Ovary (tissue), 9 donors: ENCODE measurements around the gene XXYLT1. TPM values are rescaled to one million over a fixed set of nuclear protein-coding genes. Genes with fewer than 3 reads are reported as not detected.

Experiments used
- DNase-seq, 5 donors: peaks; one replicate each; pipeline ENCODE4 v3.0.0-alpha.2; 2019 to 2020
- H3K27ac ChIP-seq, 2 donors: fragments of 200-600 bp; one replicate each; pipeline versions ENCODE4 v1.5.1 to v1.8.0; 2019 to 2022
- H3K27me3 ChIP-seq: fragments of 200-600 bp; one replicate; pipeline ENCODE4 v1.8.0; 2022
- H3K36me3 ChIP-seq: fragments of 200-600 bp; sonication (generic); one replicate; pipeline ENCODE4 v1.5.1; 2019
- H3K4me1 ChIP-seq: one replicate; pipeline ENCODE4 v1.8.1; 2013; ENCODE audit warnings: mild to moderate bottlenecking, moderate library complexity; ENCODE audit not compliant: insufficient read depth
- H3K4me3 ChIP-seq: fragments of 200-600 bp; sonication (generic); one replicate; pipeline ENCODE4 v1.5.1; 2017
- H3K9me3 ChIP-seq, 2 donors: fragments of 200-600 bp in 1 of 2; sonication (generic) in 1 of 2; one replicate each; pipeline versions ENCODE4 v1.5.1 to v1.8.1; 2013 to 2019; ENCODE audit warnings: mild to moderate bottlenecking in 1 of 2, moderate library complexity in 1 of 2
- EP300 ChIP-seq: sonication (generic); formaldehyde crosslinking; IDR thresholded peaks from one replicate; pipeline ENCODE4 v1.6.1; 2017; ENCODE audit warnings: antibody characterized with exemption
- POLR2A ChIP-seq: fragments of 450-650 bp; IDR thresholded peaks from one replicate; pipeline ENCODE4 v1.6.1; 2017; ENCODE audit warnings: antibody characterized with exemption, mild to moderate bottlenecking, moderate library complexity
- WGBS, 3 donors: extraction: QIAGEN DNeasy Blood & Tissue Kit in 1 of 3; methylation state at CpG; one replicate each; pipeline versions ENCODE4 v1.1.5 to v1.1.7; 2013 to 2017; 5-methylcytosine and 5-hydroxymethylcytosine counted together
- intact Hi-C, 4 donors: fragments of 100-400 bp; cut with DNase I; formaldehyde crosslinking; loops; one replicate each; pipeline versions ENCODE4 v1.11.0 to v1.15.1; 2022 to 2023
- polyA plus RNA-seq, 2 donors: library from polyadenylated mRNA; stranded (reverse); fragments of 200-250 nt in 1 of 2; fragments of 350-450 nt in 1 of 2; fragmentation: Illumina TruSeq in 1 of 2; extraction: RNeasy Lipid Tissue Mini Kit (QIAGEN cat#74804) in 1 of 2; gene quantifications; one replicate each; pipeline ENCODE4 v1.2.3, GENCODE V29; 2013 to 2014
- total RNA-seq, 7 donors: library from RNA; depleted of rRNA in 2 of 7; stranded (reverse); fragments of >200 nt in 2 of 7; fragmentation: NEBNext Ultra II Directional in 3 of 7; extraction: Animal tissue kit (Norgen Biotek cat#: 25700) in 3 of 7; gene quantifications; one replicate each; pipeline versions ENCODE4 v1.1.0 to v1.2.4, GENCODE V29; 2016 to 2023
- TF ChIP-seq, protein P1 (sequence below), 3 donors: fragments of 450-650 bp in 2 of 3; fragments of 200-600 bp in 1 of 3; IDR thresholded peaks; one replicate each; pipeline versions ENCODE4 v1.5.1 to v1.8.0; 2016 to 2022; ENCODE audit warnings: antibody characterized with exemption in 3 of 3, mild to moderate bottlenecking in 1 of 3
- donor health status: DM: no; HTN: no; CAD: no; lungs with moderate emphysema.
- donor health status: DM: no; HTN: no; CAD: no.
- donor health status: Bipolar disorder and iron deficiency.
- donor health status: DM: yes; HTN: yes; CAD: no.
- donor health status: DM: no; HTN: no; CAD: no.
- donor health status: DM: yes; HTN: yes; CAD: no.

Gene XXYLT1
- total and polyA plus RNA-seq, 9 donors: 5.6 to 13.6 (median 10.2) TPM

DNA sequence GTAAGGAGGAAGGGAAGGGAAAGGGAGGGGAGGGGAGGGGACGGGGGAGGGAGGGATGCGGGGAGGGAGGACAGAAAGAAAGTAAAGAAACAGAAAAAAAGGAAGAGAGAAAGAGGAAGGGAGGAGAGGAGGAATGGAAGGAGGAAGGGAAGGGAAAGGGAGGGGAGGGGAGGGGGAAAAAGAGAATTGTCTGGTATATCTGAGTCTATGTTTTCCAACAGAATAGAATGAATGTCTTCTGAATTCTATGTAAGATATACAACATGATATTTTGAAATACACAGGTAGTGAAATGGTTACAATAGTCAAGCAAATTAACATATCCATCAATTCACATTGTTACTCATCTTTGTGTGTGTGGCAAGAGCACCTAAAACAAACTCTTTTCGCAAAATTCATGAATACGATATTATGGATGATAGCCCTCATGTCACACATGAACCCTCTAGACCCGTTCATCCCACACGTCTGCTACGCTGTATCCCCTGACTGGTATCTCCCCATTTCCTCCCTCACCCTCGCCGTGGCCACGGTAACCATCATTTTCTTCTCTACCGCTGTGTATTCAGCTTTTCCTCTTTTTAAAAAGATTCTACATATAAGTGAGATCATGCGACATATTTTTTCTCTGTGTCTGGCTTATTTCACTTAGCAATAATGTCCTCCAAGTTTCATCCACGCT is 168.9 kb downstream of the XXYLT1 start:
- Histone ChIP-seq H3K27ac (no peak overlapping the region), H3K9me3 (no peaks in the 10 kb centered on the region), H3K4me3 (no peak overlapping the region), H3K36me3 (no peaks in the 10 kb centered on the region), H3K27me3 (no peaks in the 10 kb centered on the region), H3K4me1 (peaks cover 4% of the 10 kb centered on the region)
- no peak for TF ChIP-seq POLR2A
- TF ChIP-seq EP300: no peak
- TF ChIP-seq, protein P1, sequence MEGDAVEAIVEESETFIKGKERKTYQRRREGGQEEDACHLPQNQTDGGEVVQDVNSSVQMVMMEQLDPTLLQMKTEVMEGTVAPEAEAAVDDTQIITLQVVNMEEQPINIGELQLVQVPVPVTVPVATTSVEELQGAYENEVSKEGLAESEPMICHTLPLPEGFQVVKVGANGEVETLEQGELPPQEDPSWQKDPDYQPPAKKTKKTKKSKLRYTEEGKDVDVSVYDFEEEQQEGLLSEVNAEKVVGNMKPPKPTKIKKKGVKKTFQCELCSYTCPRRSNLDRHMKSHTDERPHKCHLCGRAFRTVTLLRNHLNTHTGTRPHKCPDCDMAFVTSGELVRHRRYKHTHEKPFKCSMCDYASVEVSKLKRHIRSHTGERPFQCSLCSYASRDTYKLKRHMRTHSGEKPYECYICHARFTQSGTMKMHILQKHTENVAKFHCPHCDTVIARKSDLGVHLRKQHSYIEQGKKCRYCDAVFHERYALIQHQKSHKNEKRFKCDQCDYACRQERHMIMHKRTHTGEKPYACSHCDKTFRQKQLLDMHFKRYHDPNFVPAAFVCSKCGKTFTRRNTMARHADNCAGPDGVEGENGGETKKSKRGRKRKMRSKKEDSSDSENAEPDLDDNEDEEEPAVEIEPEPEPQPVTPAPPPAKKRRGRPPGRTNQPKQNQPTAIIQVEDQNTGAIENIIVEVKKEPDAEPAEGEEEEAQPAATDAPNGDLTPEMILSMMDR (IDR thresholded peaks at IDR 0.05): no peak
- DNase-seq: no peak
- intact Hi-C loops: loop anchor here in 1 of 4 donors (10.0 kb wide), 1 partner anchor 417 kb away; the partner anchor contains the start of gene FAM43A
- WGBS, 3 donors: 86 to 92% (median 90%) methylated on average over 13 of the region's 13 CpGs

DNA sequence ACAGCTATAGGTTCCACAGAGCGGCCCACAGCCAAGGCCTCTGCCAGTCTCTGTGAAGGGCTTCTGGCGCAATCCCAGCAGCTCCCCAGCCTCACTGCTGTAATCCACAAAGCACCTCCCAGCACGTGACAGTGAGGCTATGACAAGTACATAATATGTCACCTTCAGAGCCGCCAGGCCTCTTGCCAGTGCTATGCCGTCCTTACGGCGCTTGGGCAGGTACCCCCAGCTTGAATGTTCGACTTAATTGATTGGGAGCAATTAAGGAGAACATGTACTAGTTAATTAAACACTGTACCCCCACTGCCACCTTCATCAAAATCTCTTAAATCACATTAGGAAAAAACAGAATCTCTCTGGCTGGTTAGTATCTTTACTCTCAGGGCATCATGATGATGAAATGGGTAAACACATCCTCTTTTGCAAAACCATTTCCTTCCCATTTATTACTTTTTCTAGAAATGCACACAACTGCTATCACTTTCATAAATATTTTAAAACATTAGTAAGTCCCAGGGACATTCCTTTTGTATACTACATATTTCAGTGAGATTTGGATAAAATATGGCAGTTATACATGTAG is 169.9 kb downstream of the XXYLT1 start:
- 84 to 93% (median 86%) methylated on average over 8 of the region's 8 CpGs for WGBS, 3 donors
- no peak overlapping the region for H3K4me3 ChIP-seq
- H3K27ac ChIP-seq: no peak overlapping the region
- no peaks in the 10 kb centered on the region for H3K9me3 ChIP-seq
- H3K36me3 ChIP-seq: no peaks in the 10 kb centered on the region
- no peaks in the 10 kb centered on the region for H3K4me1 ChIP-seq
- TF ChIP-seq, protein P1 (IDR thresholded peaks at IDR 0.05): no peak
- no peak for TF ChIP-seq POLR2A
- TF ChIP-seq EP300: no peak
- no peaks in the 10 kb centered on the region for H3K27me3 ChIP-seq
- no peak for DNase-seq
- intact Hi-C loops: loop anchor here in 1 of 4 donors (10.0 kb wide), 1 partner anchor 416 kb away; the partner anchor contains the start of gene FAM43A

DNA sequence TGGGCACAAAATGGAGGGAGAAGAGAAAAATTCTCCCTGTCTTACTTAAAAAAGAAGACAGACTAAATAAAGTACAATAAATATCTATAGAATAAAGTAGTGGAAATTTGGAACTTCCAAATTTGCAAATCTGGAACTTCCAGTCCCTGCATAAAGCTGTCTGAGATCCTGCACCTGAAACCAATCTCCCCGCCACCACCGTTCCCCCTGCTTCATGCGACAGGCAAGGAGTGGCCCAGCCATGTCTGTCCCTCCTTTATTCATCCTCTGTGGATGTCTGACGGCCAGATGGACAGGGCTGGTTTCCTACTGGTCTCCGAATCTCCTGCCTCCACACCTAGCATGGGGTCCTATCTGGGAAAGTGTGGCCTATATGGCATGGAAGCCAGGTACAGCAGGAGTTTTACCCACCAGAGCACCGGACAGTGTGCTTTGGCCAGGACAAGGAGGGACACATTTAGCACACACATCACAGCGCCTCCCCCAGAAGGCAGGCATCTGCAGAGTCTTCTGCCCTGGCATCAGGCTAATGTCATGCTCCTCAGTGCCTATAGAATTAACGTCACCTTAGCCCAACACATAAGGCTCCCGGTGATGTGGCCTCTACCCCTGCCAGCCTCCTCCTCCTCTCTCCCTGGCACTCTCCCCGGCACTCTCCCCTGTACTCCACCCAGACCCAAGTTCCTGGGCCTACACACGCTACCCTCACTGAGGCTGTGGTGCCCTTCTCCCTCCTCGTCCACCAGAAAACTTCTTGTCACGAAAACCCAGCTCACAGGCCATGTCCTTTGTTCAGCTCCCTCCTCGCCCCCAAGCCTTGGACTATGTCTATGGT is 170.8 kb downstream of the XXYLT1 start:
- Histone ChIP-seq H3K27ac (no peak overlapping the region), H3K4me3 (no peak overlapping the region), H3K27me3 (no peaks in the 10 kb centered on the region), H3K9me3 (no peaks in the 10 kb centered on the region), H3K36me3 (no peaks in the 10 kb centered on the region), H3K4me1 (no peaks in the 10 kb centered on the region)
- no peak for TF ChIP-seq POLR2A
- TF ChIP-seq, protein P1 (IDR thresholded peaks at IDR 0.05): no peak
- TF ChIP-seq EP300: no peak
- intact Hi-C loops: loop anchor here in 1 of 4 donors (10.0 kb wide), 1 partner anchor 415 kb away; the partner anchor contains the start of gene FAM43A
- 91 to 95% (median 95%) methylated on average over 14 of the region's 14 CpGs for WGBS, 3 donors
- no peak for DNase-seq

DNA sequence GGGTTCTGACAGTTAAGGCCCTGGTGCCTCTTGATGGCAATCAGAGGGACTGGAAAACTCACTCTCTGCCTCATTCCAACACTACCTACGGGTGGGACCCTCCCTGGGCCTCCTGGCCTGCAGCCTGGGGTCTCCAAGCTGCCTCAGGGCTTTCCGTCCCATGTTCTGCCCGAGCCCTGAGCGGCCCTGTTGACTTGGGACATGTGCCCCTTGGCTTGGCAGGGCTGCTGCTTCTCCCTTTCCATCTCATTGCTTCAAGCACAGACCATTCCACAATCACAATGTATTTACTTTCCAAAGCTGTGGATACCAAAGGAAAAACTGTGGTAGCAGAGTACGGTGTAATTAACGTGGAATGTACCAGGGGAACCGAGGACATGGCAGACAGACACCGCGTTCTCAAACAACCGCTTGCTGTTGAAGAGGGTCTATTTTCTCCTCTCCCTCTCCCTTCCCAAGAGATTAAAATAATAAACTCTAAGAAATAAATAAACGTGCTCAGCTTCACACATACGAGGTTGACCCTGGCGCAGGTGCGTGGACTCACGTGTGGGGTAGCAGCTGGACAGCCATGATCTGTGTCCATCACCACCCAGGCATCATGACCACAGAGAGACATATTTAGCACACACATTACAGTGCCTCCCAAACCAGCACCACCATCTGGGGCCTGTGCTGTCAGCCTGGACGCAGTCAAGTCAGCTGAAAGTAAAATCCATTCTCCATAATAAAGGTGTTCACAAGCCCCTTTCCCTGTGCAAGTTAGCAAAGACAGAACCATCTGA is 172.0 kb downstream of the XXYLT1 start:
- DNase-seq: no peak
- H3K27ac ChIP-seq: no peak overlapping the region
- TF ChIP-seq EP300: no peak
- WGBS, 3 donors: 90 to 95% (median 90%) methylated on average over 16 of the region's 16 CpGs
- H3K4me3 ChIP-seq: no peak overlapping the region
- intact Hi-C loops: no loop called here
- no peaks in the 10 kb centered on the region for H3K27me3 ChIP-seq
- H3K9me3 ChIP-seq: no peaks in the 10 kb centered on the region
- H3K36me3 ChIP-seq: no peaks in the 10 kb centered on the region
- H3K4me1 ChIP-seq: no peaks in the 10 kb centered on the region
